Measurements from ENCODE around the gene MAP3K3.

The MAP3K3 gene

DNA sequence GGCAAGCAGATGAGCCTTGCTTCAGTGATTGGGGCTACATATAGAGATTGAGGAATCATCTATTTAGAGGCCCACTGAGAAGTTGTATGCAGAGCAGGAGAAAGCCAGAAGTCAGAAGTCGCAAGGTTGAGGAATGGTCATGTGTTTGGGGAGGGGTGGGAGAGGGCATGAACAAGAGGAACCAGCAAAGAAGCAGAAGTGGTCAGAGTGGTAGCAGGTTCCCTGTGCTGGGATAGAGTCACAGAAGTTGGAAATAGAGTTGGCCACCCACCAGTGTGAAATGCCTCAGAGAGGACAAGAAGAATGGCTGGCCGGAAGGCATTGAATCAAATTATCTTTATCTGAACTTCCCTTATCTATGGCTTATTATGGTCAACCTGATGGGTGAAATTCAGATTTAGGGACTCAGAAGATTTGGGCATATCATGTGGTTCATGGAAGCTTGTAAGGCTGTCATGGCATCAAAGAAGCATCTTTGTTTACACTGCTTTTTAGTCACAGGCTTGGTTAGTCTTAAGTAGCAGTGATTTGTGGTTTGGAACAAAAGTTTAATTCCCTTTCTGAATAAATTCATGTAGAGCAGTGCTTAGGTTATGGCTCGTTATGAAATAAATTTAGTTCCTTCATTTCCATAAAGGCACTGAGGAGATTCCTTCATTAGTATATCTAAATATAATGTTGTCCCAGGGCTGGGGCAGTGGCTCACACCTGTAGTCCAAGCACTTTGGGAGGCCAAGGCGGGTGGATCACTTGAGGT is 19.7 kb downstream of the MAP3K3 start:
- TF ChIP-seq EZH2phosphoT487 (conservative IDR thresholded peaks at IDR 0.05; ENCODE audit: low read length), result no peak
- TF ChIP-seq, protein P1, sequence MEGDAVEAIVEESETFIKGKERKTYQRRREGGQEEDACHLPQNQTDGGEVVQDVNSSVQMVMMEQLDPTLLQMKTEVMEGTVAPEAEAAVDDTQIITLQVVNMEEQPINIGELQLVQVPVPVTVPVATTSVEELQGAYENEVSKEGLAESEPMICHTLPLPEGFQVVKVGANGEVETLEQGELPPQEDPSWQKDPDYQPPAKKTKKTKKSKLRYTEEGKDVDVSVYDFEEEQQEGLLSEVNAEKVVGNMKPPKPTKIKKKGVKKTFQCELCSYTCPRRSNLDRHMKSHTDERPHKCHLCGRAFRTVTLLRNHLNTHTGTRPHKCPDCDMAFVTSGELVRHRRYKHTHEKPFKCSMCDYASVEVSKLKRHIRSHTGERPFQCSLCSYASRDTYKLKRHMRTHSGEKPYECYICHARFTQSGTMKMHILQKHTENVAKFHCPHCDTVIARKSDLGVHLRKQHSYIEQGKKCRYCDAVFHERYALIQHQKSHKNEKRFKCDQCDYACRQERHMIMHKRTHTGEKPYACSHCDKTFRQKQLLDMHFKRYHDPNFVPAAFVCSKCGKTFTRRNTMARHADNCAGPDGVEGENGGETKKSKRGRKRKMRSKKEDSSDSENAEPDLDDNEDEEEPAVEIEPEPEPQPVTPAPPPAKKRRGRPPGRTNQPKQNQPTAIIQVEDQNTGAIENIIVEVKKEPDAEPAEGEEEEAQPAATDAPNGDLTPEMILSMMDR (IDR thresholded peaks at IDR 0.05; ENCODE audit: insufficient read depth, low read length, poor library complexity, severe bottlenecking), result no peak
- no peaks in the 10 kb centered on the region for H3K9me3 ChIP-seq (ENCODE audit: insufficient read depth, low read length)
- no peak overlapping the region for H3K4me2 ChIP-seq (ENCODE audit: low read depth, low read length, poor library complexity, severe bottlenecking)
- H4K20me1 ChIP-seq (ENCODE audit: low read depth, low read length), result no peaks in the 10 kb centered on the region
- H3K9ac ChIP-seq (ENCODE audit: low read length), result no peak overlapping the region
- H3K4me3 ChIP-seq (ENCODE audit: insufficient read depth, low read length, poor library complexity, severe bottlenecking), result no peak overlapping the region
- H3K9me2 ChIP-seq (replicated peaks; ENCODE audit: insufficient read depth, low read length), result no peaks in the 10 kb centered on the region
- H3F3A ChIP-seq (ENCODE audit: insufficient read depth), result no peaks in the 10 kb centered on the region
- no peaks in the 10 kb centered on the region for H3K27me3 ChIP-seq (ENCODE audit: low read length)
- H3K36me3 ChIP-seq (ENCODE audit: low read length), result no peaks in the 10 kb centered on the region
- H3K27ac ChIP-seq (ENCODE audit: low read depth, low read length), result no peak overlapping the region
- no peaks in the 10 kb centered on the region for H3K79me2 ChIP-seq (ENCODE audit: insufficient read depth, low read length)
- no peak overlapping the region for H2AFZ ChIP-seq (ENCODE audit: low read depth, low read length, severe bottlenecking)

DNA sequence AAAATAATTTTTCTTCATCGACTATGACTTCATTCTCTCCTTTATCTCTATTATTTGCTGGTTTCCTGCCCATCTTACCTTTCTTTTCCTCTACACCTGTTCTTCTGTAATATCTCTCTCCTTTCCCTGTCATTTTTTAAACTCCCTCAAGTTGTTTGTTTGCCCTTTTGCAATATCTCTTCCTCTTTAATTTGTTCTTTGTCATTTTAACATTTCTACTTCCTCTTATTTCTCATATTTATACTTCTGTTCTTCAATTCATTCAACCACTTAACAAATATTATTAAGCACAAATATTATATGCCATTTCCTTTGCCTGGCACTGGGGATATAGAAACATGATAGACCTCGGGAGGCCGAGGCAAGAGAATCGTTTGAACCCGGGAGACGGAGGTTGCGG is 22.6 kb downstream of the MAP3K3 start:
- H3K9me2 ChIP-seq (replicated peaks; ENCODE audit: insufficient read depth, low read length), result no peaks in the 10 kb centered on the region
- H3K27ac ChIP-seq (ENCODE audit: low read depth, low read length), result no peak overlapping the region
- H3K4me3 ChIP-seq (ENCODE audit: insufficient read depth, low read length, poor library complexity, severe bottlenecking), result no peak overlapping the region
- no peaks in the 10 kb centered on the region for H3K27me3 ChIP-seq (ENCODE audit: low read length)
- no peaks in the 10 kb centered on the region for H3K36me3 ChIP-seq (ENCODE audit: low read length)
- no peaks in the 10 kb centered on the region for H3K9me3 ChIP-seq (ENCODE audit: insufficient read depth, low read length)
- no peak overlapping the region for H2AFZ ChIP-seq (ENCODE audit: low read depth, low read length, severe bottlenecking)
- no peak overlapping the region for H3K9ac ChIP-seq (ENCODE audit: low read length)
- H3K79me2 ChIP-seq (ENCODE audit: insufficient read depth, low read length), result no peaks in the 10 kb centered on the region
- no peak for TF ChIP-seq EZH2phosphoT487 (conservative IDR thresholded peaks at IDR 0.05; ENCODE audit: low read length)
- TF ChIP-seq, protein P1 (IDR thresholded peaks at IDR 0.05; ENCODE audit: insufficient read depth, low read length, poor library complexity, severe bottlenecking), result no peak
- H4K20me1 ChIP-seq (ENCODE audit: low read depth, low read length), result no peaks in the 10 kb centered on the region
- no peaks in the 10 kb centered on the region for H3F3A ChIP-seq (ENCODE audit: insufficient read depth)
- no peak overlapping the region for H3K4me2 ChIP-seq (ENCODE audit: low read depth, low read length, poor library complexity, severe bottlenecking)

DNA sequence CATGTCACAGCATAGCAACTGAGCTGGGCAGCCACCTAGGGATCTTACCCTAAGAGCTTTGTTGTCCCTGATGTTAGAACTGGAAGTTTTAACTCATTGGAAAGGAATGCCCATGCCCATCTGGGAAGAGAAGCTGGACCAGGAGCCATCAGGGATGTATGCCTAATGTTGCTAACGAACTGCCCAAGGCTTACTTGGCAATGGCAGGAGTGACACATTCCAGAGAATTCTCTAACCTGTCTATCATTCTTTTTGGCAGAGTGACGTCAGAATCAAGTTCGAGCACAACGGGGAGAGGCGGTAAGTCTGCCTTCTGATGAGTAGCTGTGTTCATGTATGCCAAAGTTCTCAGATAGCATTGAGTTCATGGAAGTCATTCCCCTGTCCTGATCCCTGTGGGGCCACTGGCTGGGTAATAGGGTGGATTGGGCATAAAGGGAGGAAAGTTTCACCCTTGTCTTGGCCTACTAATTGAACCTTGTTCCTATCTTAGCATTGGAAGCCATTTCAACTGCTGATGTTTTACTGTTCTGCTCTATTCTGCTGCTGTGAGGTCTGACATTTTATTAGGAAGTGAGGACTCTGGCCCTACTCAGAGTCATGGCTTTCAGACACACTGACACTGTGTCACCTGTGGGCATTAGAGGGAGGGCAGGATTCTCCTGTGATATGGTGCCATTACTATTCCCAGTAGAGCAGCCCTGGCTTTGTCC is 23.7 kb downstream of the MAP3K3 start:
- Histone ChIP-seq H3K9ac (ENCODE audit: low read length) (no peak overlapping the region), H3K79me2 (ENCODE audit: insufficient read depth, low read length) (no peaks in the 10 kb centered on the region), H3K27me3 (ENCODE audit: low read length) (no peaks in the 10 kb centered on the region), H3K4me2 (ENCODE audit: low read depth, low read length, poor library complexity, severe bottlenecking) (no peak overlapping the region), H3K36me3 (ENCODE audit: low read length) (no peaks in the 10 kb centered on the region), H3K4me3 (ENCODE audit: insufficient read depth, low read length, poor library complexity, severe bottlenecking) (no peak overlapping the region), H2AFZ (ENCODE audit: low read depth, low read length, severe bottlenecking) (no peak overlapping the region), H3K9me3 (ENCODE audit: insufficient read depth, low read length) (no peaks in the 10 kb centered on the region), H3F3A (ENCODE audit: insufficient read depth) (no peaks in the 10 kb centered on the region), H3K9me2 (replicated peaks; ENCODE audit: insufficient read depth, low read length) (no peaks in the 10 kb centered on the region), H3K27ac (ENCODE audit: low read depth, low read length) (0 out of 2 replicates have a peak overlapping the region, but pooled peaks have one; percentile 14), H4K20me1 (ENCODE audit: low read depth, low read length) (no peaks in the 10 kb centered on the region)
- no peak for TF ChIP-seq EZH2phosphoT487 (conservative IDR thresholded peaks at IDR 0.05; ENCODE audit: low read length)
- TF ChIP-seq, protein P1 (IDR thresholded peaks at IDR 0.05; ENCODE audit: insufficient read depth, low read length, poor library complexity, severe bottlenecking), result no peak
